Stimulated activated CD4-positive, alpha-beta T cell treated with anti-CD3 and anti-CD28 coated beads, Interleukin-4, amount 100 ng/mL, for 48 hours (primary cell): ENCODE measurements around the gene GLMP.

Source experiments
- DNase-seq, 2 donors: peaks; one replicate each; pipeline ENCODE4 v3.0.0-alpha.2; 2020; ENCODE audit warnings: low read depth in 2 of 2

Gene GLMP

DNA sequence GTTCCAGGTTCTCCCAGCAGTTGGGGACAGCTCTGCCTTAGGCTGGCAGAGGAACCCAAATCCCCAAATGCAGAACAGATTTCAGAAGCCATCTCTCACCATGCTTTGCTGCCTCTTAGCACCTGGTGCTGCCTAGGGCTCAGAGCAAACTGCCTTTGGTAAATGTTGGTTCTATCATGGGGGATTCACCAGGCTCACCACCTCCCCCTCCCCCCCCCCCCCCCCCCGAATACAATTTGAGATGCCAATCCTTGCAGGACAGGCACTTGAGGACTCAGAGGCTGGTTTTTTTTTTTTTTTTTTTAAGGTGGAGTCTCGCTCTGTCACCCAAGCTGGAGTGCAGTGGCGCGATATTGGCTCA is 47.2 kb downstream of the GLMP start:
- no peak for DNase-seq

DNA sequence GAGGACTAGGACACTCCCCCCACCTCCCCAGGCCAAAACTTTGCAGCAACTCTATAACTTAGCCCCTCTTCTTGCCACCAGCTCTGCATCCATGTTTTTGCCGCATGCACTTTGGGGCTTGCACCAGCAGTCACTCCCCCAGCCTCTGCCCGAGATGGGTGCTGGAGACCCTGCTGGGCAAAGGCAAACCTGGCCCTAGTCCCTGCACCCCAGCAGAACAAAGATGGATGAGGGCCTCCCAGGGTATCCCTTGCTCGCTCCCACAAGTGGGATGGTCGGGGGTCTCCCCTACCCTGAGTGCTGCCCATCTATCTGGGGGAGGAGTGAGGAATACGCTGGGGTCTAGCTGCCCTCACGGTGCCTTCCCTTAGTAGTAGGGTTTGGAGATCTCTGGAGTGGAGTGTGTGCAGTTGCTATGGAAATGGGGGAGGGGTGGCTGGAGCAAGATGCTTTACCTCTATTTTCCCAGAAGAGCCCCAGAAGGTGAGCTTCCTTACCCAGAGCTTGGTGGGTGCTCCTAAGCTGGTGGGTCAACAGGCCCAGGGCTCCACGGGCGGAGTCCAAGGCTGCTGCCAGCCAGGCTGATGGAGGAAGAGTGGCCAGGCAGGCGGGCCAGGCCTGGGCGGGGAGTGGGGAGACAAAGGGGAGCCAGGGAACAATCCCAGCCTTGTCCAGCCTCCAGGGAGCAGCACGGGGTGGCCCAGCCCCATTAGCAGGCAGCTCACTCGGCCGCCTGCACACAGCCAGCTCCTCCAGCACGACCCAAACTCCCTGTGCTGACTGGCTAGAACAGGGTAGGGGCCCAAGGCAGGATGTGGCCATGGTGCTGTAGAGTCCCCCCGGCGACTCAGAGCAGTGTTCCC is 47.8 kb downstream of the GLMP start, which contains the start of gene PAQR6:
PAQR6 (minus strand) TSS at position 597 of the 863 bp plus-strand sequence. CDS start 1,325 bp downstream, outside the sequence.
- DNase-seq, result no peak

- DNase-seq, result no peak
Measured at GRCh38 chr1:156246781-156247459, 48.6 kb downstream of the GLMP start.

GRCh38 chr1:156246241-156246780 is 49.2 kb downstream of the GLMP start:
- DNase-seq, result no peak

GRCh38 chr1:156245451-156246232 is 49.8 kb downstream of the GLMP start:
- no peak for DNase-seq

- DNase-seq, result no peak
Measured at GRCh38 chr1:156244712-156245111, 50.8 kb downstream of the GLMP start.

- DNase-seq, result no peak
Measured at GRCh38 chr1:156244126-156244525, 51.4 kb downstream of the GLMP start.

- DNase-seq, result no peak
Measured at GRCh38 chr1:156242738-156243137, 52.7 kb downstream of the GLMP start.
